ENCODE results near the gene SNX3.

SNX3 gene

DNA sequence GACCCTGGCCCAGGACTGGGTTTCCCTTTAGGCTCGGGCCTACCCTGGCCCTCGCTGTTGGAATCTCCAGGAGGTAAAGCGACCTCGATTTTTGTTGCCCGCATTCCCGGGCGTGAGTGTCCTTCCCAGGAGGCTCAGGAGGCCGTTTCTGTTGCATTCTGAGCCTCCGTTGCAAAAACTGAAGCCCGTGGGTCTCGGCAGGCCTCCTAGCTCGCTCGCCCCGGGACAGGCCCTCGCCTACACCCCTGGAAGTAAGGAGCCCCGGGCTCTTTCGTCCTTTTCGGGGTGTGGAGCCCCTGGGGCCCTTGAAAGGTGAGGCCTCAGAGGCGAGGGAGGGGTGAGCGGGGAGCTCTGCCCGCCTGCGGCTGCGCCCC lies 92.8 kb downstream of the SNX3 start:
- peaks cover 44% of the 10 kb centered on the region for H3K4me1 ChIP-seq (ENCODE audit: control insufficient read depth, low read depth, low read length)
- H3K4me3 ChIP-seq (ENCODE audit: low read length), result peak overlapping the region; percentile 21
- no peak overlapping the region for H3K9ac ChIP-seq (ENCODE audit: low read length)
- H3K27me3 ChIP-seq (ENCODE audit: control insufficient read depth, insufficient read depth, low read length), result peaks cover 100% of the 10 kb centered on the region
- H3K27ac ChIP-seq (ENCODE audit: low read length), result no peak overlapping the region
- H3K36me3 ChIP-seq (ENCODE audit: control insufficient read depth, low read depth, low read length), result no peaks in the 10 kb centered on the region
- H3K9me3 ChIP-seq (ENCODE audit: control insufficient read depth, low read depth, low read length), result peaks cover 3% of the 10 kb centered on the region

DNA sequence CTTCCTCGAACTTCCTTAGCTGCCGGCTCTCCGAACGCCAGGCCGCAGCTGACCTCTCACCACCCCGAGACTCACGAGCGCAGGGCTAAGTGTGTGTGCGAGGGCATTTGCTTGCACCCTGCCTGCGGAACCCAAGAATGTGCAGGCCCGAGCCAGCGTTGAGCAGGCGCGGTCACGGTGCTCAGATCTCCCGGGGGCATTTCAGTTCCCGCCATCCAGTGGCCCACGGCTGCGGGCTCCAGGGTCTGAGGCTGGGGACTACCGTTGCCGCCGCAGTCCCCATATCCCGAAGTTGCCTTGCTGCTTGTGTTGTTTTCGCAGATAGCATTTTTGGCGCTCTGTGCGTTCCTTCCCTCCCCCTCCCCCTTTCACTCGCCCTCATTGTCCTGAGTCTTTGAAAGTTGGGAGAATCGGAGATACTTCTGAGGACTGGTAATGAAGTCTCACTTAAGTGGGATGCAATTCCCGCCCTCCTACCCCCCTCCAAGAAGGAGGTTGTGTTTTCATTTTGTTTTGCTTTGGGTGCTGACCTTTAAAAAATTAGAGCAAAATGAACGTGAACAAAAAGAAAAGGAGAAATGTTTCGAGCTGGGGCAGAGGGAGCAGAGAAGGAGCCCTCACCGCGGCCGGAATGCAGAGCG lies 93.3 kb downstream of the SNX3 start:
- Histone ChIP-seq H3K4me1 (ENCODE audit: control insufficient read depth, low read depth, low read length) (peaks cover 44% of the 10 kb centered on the region), H3K27me3 (ENCODE audit: control insufficient read depth, insufficient read depth, low read length) (peaks cover 100% of the 10 kb centered on the region), H3K4me3 (ENCODE audit: low read length) (peak overlapping the region; percentile 21), H3K9ac (ENCODE audit: low read length) (no peak overlapping the region), H3K27ac (ENCODE audit: low read length) (no peak overlapping the region), H3K36me3 (ENCODE audit: control insufficient read depth, low read depth, low read length) (no peaks in the 10 kb centered on the region), H3K9me3 (ENCODE audit: control insufficient read depth, low read depth, low read length) (no peaks in the 10 kb centered on the region)

DNA sequence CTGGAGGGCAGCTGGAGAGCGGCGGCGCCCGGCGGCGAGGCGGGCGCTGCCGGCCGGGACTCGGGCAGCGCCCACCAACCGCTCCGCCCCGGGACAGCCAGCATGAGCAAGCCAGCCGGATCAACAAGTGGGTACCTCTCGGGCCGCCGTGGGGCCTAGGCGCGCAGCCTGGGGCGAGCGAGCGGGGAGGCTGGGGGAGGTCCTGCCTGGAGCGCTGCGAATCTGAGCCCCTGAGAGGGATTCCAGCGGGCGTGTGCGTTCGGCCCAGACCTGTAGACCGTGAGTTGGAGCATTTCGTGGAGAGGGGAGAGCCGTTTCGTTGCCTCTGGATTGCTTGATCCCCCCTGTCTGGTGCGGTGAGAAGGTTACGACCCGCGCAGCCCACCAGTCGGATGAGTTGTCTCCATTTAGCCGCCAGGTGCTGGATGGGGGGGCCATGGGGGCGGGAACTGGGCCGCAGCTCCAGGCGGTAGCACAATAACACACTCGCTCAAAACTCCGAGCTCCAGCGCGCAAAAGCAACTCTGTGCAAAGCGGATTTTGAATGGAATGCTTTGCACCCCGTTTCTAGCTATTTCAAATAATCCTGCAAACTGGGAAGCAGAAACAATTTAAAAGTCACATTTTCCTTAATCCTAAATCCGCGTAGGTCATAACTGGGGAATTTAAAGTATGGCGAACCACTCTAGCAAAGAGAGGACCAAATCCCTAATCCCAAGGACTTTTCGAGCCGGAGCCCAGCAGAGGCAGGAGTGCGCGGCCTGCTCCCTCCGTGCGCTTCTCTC lies 94.0 kb downstream of the SNX3 start:
- Histone ChIP-seq H3K4me3 (ENCODE audit: low read length) (peak overlapping the region; percentile 21), H3K27ac (ENCODE audit: low read length) (no peak overlapping the region), H3K36me3 (ENCODE audit: control insufficient read depth, low read depth, low read length) (no peaks in the 10 kb centered on the region), H3K4me1 (ENCODE audit: control insufficient read depth, low read depth, low read length) (peaks cover 44% of the 10 kb centered on the region), H3K9me3 (ENCODE audit: control insufficient read depth, low read depth, low read length) (no peaks in the 10 kb centered on the region), H3K9ac (ENCODE audit: low read length) (no peak overlapping the region), H3K27me3 (ENCODE audit: control insufficient read depth, insufficient read depth, low read length) (peaks cover 100% of the 10 kb centered on the region)

DNA sequence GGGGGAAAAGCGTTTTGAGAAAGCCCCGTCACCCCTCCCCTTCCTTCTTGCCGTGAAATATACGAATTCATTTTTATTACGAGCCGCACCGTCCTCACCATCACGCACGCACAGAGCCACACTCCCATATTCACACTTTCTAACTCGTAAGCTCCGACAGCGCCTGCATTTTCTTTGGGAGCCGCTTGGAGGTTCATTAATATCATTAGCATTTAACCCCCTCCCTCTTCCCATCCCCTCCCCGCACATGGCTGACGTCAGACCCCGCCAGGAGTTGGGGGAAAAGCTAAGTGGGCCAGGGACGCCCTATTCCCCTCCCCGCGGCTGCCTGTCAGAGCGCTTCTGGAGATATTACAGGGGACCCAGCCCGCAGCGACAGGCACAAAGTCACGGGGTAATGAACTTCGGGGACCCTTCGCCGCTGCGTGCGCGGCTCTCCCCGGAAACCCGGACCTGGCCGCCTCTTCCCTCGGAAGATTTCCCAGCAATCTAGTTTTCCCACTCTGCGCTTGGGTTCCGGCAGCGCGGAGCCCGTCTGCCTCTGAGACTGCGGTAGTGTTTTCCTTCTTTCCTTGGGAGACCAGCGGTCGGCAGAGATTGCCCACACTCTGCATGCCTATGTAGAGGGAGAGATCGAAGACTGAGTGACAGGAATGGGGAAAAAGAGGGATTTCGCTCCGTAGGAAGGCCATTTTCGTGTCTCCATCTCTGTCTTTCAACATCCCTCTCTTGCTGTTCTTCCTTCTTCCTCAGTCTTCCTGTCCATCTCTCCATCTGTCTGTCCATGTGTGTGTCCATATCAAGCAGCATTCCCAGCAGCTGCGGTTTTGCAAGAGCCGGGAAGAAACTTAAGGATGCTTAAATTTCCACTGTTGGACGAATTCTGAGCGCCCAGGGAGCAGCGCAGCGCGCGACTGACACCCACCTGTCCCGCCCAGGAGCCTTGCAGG lies 94.9 kb downstream of the SNX3 start, which contains the start of gene NR2E1:
Gene NR2E1, plus strand, starts transcription at position 309 of the 950 bp plus-strand sequence. CDS start 744 bp downstream, outside the sequence.
- no peak within 1 kb of the TSS for H3K27ac ChIP-seq (ENCODE audit: low read length)
- no peaks in the 10 kb centered on the region for H3K36me3 ChIP-seq (ENCODE audit: control insufficient read depth, low read depth, low read length)
- H3K4me1 ChIP-seq (ENCODE audit: control insufficient read depth, low read depth, low read length), result peaks cover 40% of the 10 kb centered on the region
- H3K27me3 ChIP-seq (ENCODE audit: control insufficient read depth, insufficient read depth, low read length), result peaks cover 100% of the 10 kb centered on the region
- no peak within 1 kb of the TSS for H3K9ac ChIP-seq (ENCODE audit: low read length)
- H3K9me3 ChIP-seq (ENCODE audit: control insufficient read depth, low read depth, low read length), result no peaks in the 10 kb centered on the region
- peak within 1 kb of the TSS; percentile 21 for H3K4me3 ChIP-seq (ENCODE audit: low read length)

DNA sequence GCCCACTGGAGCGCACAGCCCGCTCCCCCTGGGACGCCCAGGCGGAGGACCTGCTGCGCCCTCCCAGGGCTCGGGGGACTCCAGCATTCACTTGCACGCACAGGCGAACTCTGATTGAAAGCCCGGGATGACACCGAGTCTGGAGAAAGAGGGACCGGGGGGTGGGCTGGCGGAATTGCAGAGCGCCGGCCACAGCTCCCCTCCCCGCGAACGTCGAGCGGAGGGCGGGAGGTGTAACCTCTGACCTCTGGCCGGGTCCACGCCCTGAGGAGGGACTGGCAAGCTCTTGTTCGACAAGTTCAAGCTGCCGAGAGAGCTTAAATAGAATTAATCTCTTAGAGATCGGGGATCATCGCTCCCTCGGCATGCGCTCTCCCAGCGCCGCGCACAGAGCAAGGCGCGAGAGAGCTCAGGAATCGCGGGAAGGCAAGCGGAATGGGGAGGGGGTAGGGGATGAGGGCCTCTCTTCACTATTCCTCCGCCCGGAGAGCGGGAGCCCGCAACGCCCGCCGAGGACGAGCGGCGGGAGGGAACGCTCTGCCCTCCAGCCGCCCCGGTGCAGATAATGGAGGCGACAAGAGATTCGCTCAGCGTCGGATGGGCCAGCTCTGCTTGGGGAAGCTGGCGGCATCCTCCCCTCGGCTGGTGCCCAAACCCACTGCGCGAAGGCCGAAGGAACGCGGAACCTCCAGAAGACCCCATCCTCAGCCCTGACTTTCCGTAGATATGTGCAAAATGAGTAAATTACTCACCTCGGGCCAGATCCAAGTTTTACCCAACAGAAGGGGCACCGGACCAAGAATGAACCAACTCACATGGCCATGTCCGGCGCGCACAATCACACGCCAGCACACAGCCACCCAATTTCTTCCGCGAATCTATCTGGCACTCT lies 95.8 kb downstream of the SNX3 start:
- H3K9me3 ChIP-seq (ENCODE audit: control insufficient read depth, low read depth, low read length), result no peaks in the 10 kb centered on the region
- H3K9ac ChIP-seq (ENCODE audit: low read length), result no peak overlapping the region
- H3K4me1 ChIP-seq (ENCODE audit: control insufficient read depth, low read depth, low read length), result peaks cover 35% of the 10 kb centered on the region
- no peaks in the 10 kb centered on the region for H3K36me3 ChIP-seq (ENCODE audit: control insufficient read depth, low read depth, low read length)
- no peak overlapping the region for H3K27ac ChIP-seq (ENCODE audit: low read length)
- H3K27me3 ChIP-seq (ENCODE audit: control insufficient read depth, insufficient read depth, low read length), result peaks cover 100% of the 10 kb centered on the region
- H3K4me3 ChIP-seq (ENCODE audit: low read length), result peak overlapping the region; percentile 21

DNA sequence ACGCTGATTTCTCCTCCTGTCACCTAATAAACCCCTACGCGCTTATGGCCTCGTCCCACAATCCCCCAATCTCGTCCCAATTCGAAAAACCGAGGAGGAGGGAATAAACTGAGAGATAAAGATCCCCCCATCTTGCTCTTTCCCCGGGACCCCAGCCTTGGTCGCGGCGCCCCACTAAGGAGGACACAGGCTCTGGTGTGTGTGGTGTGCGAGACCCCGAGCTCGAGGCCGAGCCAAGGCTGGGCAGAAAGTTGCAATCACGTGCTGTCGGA lies 96.4 kb downstream of the SNX3 start:
- H3K27me3 ChIP-seq (ENCODE audit: control insufficient read depth, insufficient read depth, low read length), result peaks cover 100% of the 10 kb centered on the region
- peaks cover 37% of the 10 kb centered on the region for H3K4me1 ChIP-seq (ENCODE audit: control insufficient read depth, low read depth, low read length)
- no peak overlapping the region for H3K9ac ChIP-seq (ENCODE audit: low read length)
- H3K36me3 ChIP-seq (ENCODE audit: control insufficient read depth, low read depth, low read length), result no peaks in the 10 kb centered on the region
- no peak overlapping the region for H3K27ac ChIP-seq (ENCODE audit: low read length)
- H3K4me3 ChIP-seq (ENCODE audit: low read length), result peak overlapping the region; percentile 21
- H3K9me3 ChIP-seq (ENCODE audit: control insufficient read depth, low read depth, low read length), result no peaks in the 10 kb centered on the region

DNA sequence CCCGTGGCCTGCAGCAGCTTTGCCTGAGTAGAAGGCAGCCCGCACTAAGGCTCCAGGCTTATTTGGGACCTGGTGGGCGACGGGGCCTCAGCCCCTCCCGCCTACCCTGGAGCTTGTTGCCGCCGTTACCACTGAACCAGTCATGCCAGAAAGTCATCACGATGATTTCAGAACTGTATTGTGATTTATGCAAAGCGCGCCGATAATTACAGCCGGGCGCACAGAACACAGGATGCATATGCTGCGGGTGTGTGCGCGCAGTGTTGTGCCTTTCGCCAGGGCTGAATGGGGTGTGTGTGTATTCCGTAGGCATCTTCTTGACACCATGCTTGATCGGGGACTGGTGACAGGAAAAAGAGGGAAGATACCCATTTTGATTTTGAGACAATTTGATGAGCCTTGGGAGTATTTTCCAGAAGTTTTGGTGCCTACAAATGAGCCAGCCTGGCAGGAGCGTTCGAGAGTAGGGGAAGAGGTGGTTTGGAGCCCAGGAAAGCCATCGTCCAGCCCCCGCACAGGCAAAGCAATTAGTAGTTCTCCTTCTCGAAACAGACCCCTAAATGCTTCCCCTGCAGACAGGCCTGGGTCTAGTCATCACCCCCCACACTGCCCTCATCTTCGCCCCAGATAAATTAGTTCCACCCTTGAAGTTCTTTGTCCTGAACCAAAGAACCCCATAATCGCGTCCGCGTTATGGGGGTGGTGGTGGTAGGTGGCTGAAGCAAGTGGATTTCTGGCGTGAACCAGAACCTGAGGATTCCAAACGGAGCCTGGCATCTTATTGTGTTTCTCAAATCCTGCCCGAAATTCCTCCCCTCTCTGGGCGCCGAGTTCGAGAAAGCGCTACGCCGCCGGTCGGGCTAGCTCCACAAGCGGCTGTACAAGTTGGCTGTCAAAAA lies 96.9 kb downstream of the SNX3 start:
- H3K4me1 ChIP-seq (ENCODE audit: control insufficient read depth, low read depth, low read length), result peaks cover 32% of the 10 kb centered on the region
- no peaks in the 10 kb centered on the region for H3K9me3 ChIP-seq (ENCODE audit: control insufficient read depth, low read depth, low read length)
- H3K9ac ChIP-seq (ENCODE audit: low read length), result no peak overlapping the region
- H3K27ac ChIP-seq (ENCODE audit: low read length), result no peak overlapping the region
- H3K36me3 ChIP-seq (ENCODE audit: control insufficient read depth, low read depth, low read length), result no peaks in the 10 kb centered on the region
- H3K4me3 ChIP-seq (ENCODE audit: low read length), result peak overlapping the region; percentile 21
- H3K27me3 ChIP-seq (ENCODE audit: control insufficient read depth, insufficient read depth, low read length), result peaks cover 100% of the 10 kb centered on the region

DNA sequence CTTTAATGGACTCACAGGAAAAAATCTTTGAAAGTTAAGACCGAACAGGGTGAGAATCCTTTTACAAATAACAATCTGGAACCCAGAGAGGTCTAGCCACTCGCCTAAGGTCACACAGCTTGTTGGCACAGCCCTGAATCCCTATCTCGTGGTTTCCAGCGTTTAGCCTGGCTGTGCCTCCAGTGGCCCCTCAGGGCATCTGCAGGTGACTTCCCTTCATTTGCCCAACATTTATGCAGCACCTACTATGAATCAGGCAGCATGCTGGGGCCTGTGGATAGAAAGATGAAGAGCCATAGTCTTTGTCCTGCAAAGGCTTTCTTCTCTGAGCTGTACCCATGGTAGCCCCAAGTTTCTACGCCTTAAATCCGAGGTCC lies 97.6 kb downstream of the SNX3 start:
- Histone ChIP-seq H3K4me3 (ENCODE audit: low read length) (no peak overlapping the region), H3K9me3 (ENCODE audit: control insufficient read depth, low read depth, low read length) (no peaks in the 10 kb centered on the region), H3K36me3 (ENCODE audit: control insufficient read depth, low read depth, low read length) (no peaks in the 10 kb centered on the region), H3K27ac (ENCODE audit: low read length) (no peak overlapping the region), H3K9ac (ENCODE audit: low read length) (no peak overlapping the region), H3K4me1 (ENCODE audit: control insufficient read depth, low read depth, low read length) (peaks cover 28% of the 10 kb centered on the region), H3K27me3 (ENCODE audit: control insufficient read depth, insufficient read depth, low read length) (peaks cover 100% of the 10 kb centered on the region)

DNA sequence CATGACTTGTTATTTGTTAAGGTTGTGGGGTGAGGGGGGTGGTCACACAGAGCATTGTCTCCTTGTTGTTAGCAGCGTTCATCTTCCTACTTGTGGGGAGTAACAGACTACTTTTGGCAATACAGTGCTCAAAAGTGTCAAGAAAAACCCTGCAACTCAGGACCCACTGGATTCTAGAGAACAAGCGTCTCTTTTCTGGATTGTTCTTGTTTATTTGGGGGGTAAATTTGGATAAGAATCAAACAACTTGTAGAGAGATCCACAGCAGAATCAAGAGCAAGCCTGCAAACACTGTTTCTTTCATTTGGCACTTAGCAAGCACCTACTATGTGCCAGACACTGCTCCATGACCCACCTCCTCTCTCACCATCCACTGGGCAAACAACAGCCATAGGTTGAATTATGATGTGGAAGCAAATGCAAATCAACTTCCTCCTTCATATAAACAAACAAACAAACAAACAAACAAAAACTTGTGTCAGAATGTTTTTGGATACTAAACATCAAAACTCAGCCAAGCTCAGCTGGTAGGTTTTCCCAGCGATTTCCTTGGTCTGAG lies 99.0 kb downstream of the SNX3 start:
- H3K36me3 ChIP-seq (ENCODE audit: control insufficient read depth, low read depth, low read length), result no peaks in the 10 kb centered on the region
- H3K4me1 ChIP-seq (ENCODE audit: control insufficient read depth, low read depth, low read length), result peaks cover 22% of the 10 kb centered on the region
- no peaks in the 10 kb centered on the region for H3K9me3 ChIP-seq (ENCODE audit: control insufficient read depth, low read depth, low read length)
- H3K4me3 ChIP-seq (ENCODE audit: low read length), result no peak overlapping the region
- no peak overlapping the region for H3K27ac ChIP-seq (ENCODE audit: low read length)
- peaks cover 100% of the 10 kb centered on the region for H3K27me3 ChIP-seq (ENCODE audit: control insufficient read depth, insufficient read depth, low read length)
- no peak overlapping the region for H3K9ac ChIP-seq (ENCODE audit: low read length)

All from iPS-18a (cell line).